Measurements from ENCODE around the gene LRRC23. TPM values are rescaled to one million over a fixed set of nuclear protein-coding genes. Genes with fewer than 3 reads are reported as not detected.

LRRC23 gene
- polyA plus RNA-seq, 3 donors: 4.9 to 6.8 (median 5.1) TPM

- Histone ChIP-seq H2AFZ (ENCODE audit: insufficient read depth, low read depth, low read length, poor library complexity, severe bottlenecking) (peak within 1 kb of the TSS; percentile 48), H3K4me1 (ENCODE audit: control insufficient read depth in 1 of 2, insufficient read depth in 2 of 2, low read length in 2 of 2) (peaks cover 74 to 82% of the 10 kb centered on the region in 2 donors), H3K79me2 (ENCODE audit: insufficient read depth, low read length) (peaks cover 71% of the 10 kb centered on the region), H3K27me3 (ENCODE audit: control insufficient read depth in 2 of 2, insufficient read depth in 2 of 2, low read length in 2 of 2) (no peaks in the 10 kb centered on the region), H3K27ac (ENCODE audit: low read depth in 1 of 2, low read length in 2 of 2) (peak within 1 kb of the TSS; percentile 87 to 95), H3K36me3 (replicated peaks in 1 of 2; ENCODE audit: control insufficient read depth in 1 of 2, insufficient read depth in 2 of 2, low read length in 2 of 2) (peaks cover 28 to 33% of the 10 kb centered on the region in 2 donors), H3K9me3 (replicated peaks in 1 of 2; ENCODE audit: control insufficient read depth in 1 of 2, insufficient read depth in 1 of 2, low read length in 2 of 2) (no peaks in the 10 kb centered on the region), H3K4me2 (replicated peaks; ENCODE audit: extremely low read depth, low read length, poor library complexity, severe bottlenecking) (peak within 1 kb of the TSS; percentile 92), H3K4me3 (replicated peaks in 1 of 3; ENCODE audit: low read depth in 2 of 3, low read length in 3 of 3) (peak within 1 kb of the TSS; percentile 61 to 99 (median 98)), H4K20me1 (ENCODE audit: insufficient read depth, low read length) (peaks cover 47% of the 10 kb centered on the region), H3K9ac (ENCODE audit: insufficient read depth, low read length, poor library complexity, severe bottlenecking) (peak within 1 kb of the TSS; percentile 93)
- Mint-ChIP-seq H3K4me1 (peaks cover 71% of the 10 kb centered on the region), H3K4me3 (peak within 1 kb of the TSS; percentile 97 to 99), H3K36me3 (peaks cover 32 to 41% of the 10 kb centered on the region in 2 donors), H3K27me3 (ENCODE audit: low read depth in 3 of 3) (peaks cover 0 to 3% (median 0%) of the 10 kb centered on the region in 3 donors), H3K9me3 (peaks cover 0 to 2% (median 0%) of the 10 kb centered on the region in 7 donors), H3K27ac (peak within 1 kb of the TSS; percentile 93 to 98 (median 96))
- intact Hi-C loops (cut with micrococcal nuclease): loop anchor here in 1 of 2 donors (5.0 to 10.0 kb wide), 2 partner anchors 66 to 416 kb away; partner anchors contain the start of genes GAPDH and LPCAT3
- 4% methylated on average over 22 of the region's 25 CpGs for WGBS (ENCODE audit: insufficient coverage)
- no peak for TF ChIP-seq CTCF (IDR thresholded peaks at IDR 0.05)
- peak; percentile 77 to 87 (median 82) for DNase-seq
These were observed 46.4 kb downstream of the LRRC23 start, which contains the start of gene PTPN6 for GRCh38 chr12:6950811-6951540. PTPN6 (plus strand) TSS chr12:6951356; CDS start chr12:6951513, 157 bp downstream.

- H3K36me3 Mint-ChIP-seq: peaks cover 39 to 48% of the 10 kb centered on the region in 2 donors
- WGBS (ENCODE audit: insufficient coverage): 0% methylated on average over 16 of the region's 20 CpGs
- TF ChIP-seq CTCF (IDR thresholded peaks at IDR 0.05): no peak
- peaks cover 0 to 2% (median 0%) of the 10 kb centered on the region in 7 donors for H3K9me3 Mint-ChIP-seq
- Histone ChIP-seq H3K4me1 (ENCODE audit: control insufficient read depth in 1 of 2, insufficient read depth in 2 of 2, low read length in 2 of 2) (peaks cover 74 to 82% of the 10 kb centered on the region in 2 donors), H3K27ac (ENCODE audit: low read depth in 1 of 2, low read length in 2 of 2) (peak overlapping the region; percentile 87 to 95), H4K20me1 (ENCODE audit: insufficient read depth, low read length) (peaks cover 54% of the 10 kb centered on the region), H3K9me3 (replicated peaks in 1 of 2; ENCODE audit: control insufficient read depth in 1 of 2, insufficient read depth in 1 of 2, low read length in 2 of 2) (no peaks in the 10 kb centered on the region), H3K27me3 (ENCODE audit: control insufficient read depth in 2 of 2, insufficient read depth in 2 of 2, low read length in 2 of 2) (no peaks in the 10 kb centered on the region), H3K4me2 (replicated peaks; ENCODE audit: extremely low read depth, low read length, poor library complexity, severe bottlenecking) (peak overlapping the region; percentile 92), H3K36me3 (replicated peaks in 1 of 2; ENCODE audit: control insufficient read depth in 1 of 2, insufficient read depth in 2 of 2, low read length in 2 of 2) (peaks cover 35 to 39% of the 10 kb centered on the region in 2 donors), H3K4me3 (replicated peaks in 1 of 3; ENCODE audit: low read depth in 2 of 3, low read length in 3 of 3) (peak overlapping the region; percentile 61 to 99 (median 98)), H3K9ac (ENCODE audit: insufficient read depth, low read length, poor library complexity, severe bottlenecking) (peak overlapping the region; percentile 93), H2AFZ (ENCODE audit: insufficient read depth, low read depth, low read length, poor library complexity, severe bottlenecking) (no peak overlapping the region), H3K79me2 (ENCODE audit: insufficient read depth, low read length) (peaks cover 76% of the 10 kb centered on the region)
- H3K4me3 Mint-ChIP-seq: peak overlapping the region; percentile 97 to 99
- H3K27me3 Mint-ChIP-seq (ENCODE audit: low read depth in 3 of 3): peaks cover 0 to 3% (median 0%) of the 10 kb centered on the region in 3 donors
- DNase-seq: no peak
- H3K4me1 Mint-ChIP-seq: peaks cover 71% of the 10 kb centered on the region
- intact Hi-C loops (cut with micrococcal nuclease): loop anchor here in 1 of 2 donors (5.0 to 10.0 kb wide), 2 partner anchors 66 to 417 kb away; partner anchors contain the start of genes GAPDH and LPCAT3
- H3K27ac Mint-ChIP-seq: peak overlapping the region; percentile 87 to 98 (median 96)
These were observed 47.0 kb downstream of the LRRC23 start for GRCh38 chr12:6951551-6952120.

All from CD14-positive monocyte (primary cell).